ENCODE results near the gene NELL2.

DNA sequence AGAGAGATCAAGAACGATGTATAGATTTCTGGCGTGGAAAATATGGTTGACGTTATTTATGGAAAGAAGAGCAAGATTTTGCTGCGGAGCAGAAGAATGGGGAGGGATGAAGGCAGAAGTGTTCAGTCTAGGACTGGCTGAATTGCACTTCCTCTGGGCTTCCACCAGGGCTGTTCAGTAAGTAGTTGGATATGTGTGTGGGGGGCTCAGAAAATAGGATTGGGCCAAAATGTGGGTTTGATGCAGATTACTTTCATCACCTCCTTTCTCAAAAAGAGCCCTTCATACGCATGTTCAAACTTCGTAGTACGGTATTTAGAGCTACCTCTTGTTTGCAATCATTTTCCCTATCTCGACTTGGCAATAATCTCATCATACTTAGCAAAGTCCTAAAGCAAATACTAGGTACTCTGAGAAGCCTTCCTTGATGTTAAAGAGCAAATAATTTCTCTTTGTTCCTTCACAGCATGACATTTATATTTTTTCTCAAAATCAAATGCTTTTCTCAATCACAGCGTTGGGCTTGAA lies 349.4 kb downstream of the NELL2 start:
- TF ChIP-seq POLR2A (IDR thresholded peaks at IDR 0.05) = no peak
- TF ChIP-seq CTCF (IDR thresholded peaks at IDR 0.05) = no peak

Data from lower leg skin (tissue), 3 donors.